Urothelium cell line (cell line): Measurements from ENCODE around the gene FGD1.

Experiments
- DNase-seq: peaks from one replicate; pipeline ENCODE4 v3.0.0; 2011; ENCODE audit warnings: low spot score, mixed read lengths
- FAIRE-seq: peaks from 2 replicates; lab custom pipeline; 2011; peaks lifted over from hg19 to GRCh38; lab: Jason Lieb, UNC

The FGD1 gene

DNA sequence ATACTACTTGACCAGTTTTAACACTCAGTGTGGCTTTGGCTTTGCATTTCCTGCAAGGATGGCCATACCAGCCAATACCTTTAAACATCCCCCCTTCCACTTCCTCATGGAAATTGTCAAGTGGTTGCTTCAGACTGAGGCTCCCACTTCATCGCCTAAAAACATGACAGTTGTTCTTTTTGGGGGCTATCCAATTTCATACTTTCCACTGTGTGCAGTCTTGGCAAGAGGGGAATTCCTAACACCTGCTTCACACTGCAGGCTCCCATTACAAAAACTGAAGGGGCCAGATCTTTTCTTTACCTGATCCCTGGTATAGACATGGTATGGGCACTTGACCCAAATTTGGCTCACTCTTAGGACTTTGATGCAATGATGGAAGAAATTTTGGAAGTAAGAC, 84.3 kb downstream of the FGD1 start:
- FAIRE-seq: no peak
- DNase-seq: no peak

DNA sequence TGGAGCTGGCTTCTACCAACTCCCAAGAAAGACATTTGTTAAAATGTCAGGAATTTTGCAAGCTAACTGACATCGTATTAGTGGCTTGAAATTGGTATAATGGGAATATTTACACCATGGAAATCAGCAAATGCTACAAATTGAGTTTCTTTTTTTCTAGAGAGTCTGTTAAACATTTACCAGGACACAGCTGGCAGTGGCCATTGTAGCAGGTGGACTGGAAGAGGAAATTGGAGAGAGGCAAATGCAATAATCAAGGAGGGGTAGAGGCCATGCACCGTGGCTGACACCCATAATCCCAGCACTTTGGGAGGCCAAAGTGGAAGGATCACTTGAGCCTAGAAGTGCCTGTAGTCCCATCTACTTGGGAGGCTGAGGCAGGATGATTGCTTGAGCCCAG, 88.8 kb downstream of the FGD1 start:
- FAIRE-seq: no peak

DNA sequence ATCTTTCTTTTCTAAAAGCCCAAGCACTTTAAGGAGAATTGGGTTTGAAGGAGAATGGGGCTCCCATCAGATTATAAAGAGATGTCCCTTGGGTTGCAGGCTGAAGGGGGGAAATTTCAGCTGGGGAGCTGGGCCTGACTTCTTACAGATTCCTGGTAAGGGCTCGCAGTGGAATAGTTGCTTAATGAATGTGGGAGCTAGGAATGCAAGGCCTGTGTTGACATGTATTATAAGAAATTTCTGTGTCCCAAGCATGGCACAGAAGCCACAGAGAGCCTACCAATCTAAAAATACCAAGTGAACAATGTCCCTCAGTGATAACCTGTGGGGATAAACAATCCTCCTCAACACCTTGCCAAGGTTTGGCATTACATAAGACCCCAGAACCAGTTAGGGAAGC, 98.9 kb downstream of the FGD1 start:
- FAIRE-seq (no peak), DNase-seq (no peak)

More for the DNA sequence above, 88.8 kb downstream of the FGD1 start:
- DNase-seq: no peak
